ENCODE measurements around the gene RFT1.
A peak's percentile ranks its signal among the peaks of the same experiment; 100 is the strongest.

The RFT1 gene

DNA sequence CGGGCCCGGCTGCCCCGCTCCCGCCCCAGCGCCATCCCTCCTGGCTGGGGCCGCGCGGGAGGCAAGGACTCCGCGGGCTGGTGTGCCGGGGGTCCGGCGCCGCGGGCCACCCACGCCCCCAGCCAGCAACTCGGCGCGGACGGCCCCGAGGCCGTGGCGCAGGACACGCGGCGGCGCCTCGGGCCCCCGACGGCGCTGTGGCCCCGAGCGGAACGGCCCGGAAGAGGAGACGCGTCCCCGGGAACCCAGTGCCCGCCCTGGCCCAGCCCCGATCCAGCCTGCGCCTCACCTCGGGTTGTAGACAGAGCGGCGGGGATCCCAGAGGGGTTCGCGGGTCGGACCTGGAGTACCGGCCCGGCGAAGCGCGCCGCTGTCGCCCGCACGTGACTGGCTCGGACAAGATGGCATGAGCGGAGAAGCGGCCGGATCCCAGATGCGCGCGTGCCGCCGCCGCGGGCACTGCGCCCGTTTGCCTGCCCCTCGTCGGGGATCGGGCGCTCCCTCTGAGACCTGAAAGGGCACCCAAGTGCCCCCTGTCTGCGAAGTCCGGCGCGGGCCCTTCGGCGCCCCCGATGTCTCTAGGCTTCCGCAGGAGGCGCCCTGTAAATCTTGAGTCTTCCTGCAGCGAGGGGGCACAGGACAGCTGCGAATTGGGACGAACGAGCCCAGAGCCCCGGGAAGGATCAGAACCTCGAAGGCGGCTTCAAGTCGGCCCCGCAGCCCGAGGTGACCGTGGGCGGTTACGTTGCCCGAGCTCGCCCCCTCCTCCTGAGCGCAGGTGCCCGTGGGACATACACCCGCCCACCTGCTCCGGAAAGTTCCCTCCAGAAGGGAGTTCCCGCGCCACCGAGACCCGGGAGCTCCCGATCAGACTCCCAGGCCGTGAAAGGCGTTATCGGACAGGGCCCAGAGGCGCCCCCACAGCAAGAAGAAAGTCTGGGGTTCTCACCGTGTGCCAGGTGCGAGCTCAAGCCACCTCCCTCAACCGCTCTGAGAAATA, 83.8 kb downstream of the RFT1 start:
- Histone ChIP-seq H3K27me3 (peaks cover 13 to 50% (median 41%) of the 10 kb centered on the region in 11 experiments; a peak in 21 of 22 replicates), H4K20me1 (peaks cover 0 to 35% (median 10%) of the 10 kb centered on the region in 11 experiments; a peak in 12 of 22 replicates), H3K4me1 (peaks cover 10 to 31% (median 21%) of the 10 kb centered on the region in 10 experiments; a peak in 19 of 20 replicates), H3K36me3 (no peaks in the 10 kb centered on the region), H3K9ac (peak overlapping the region; percentile 89 to 97 (median 95)), H3K4me3 (peak overlapping the region; percentile 78 to 99 (median 96)), H3K4me2 (peak overlapping the region; percentile 84 to 95 (median 89)), H3K27ac (peak overlapping the region; percentile 89 to 97 (median 94)), H3K9me3 (replicated peaks in 1 of 11) (no peaks in the 10 kb centered on the region)
- no peak for TF ChIP-seq Cebpa-rat (IDR thresholded peaks at IDR 0.05)

DNA sequence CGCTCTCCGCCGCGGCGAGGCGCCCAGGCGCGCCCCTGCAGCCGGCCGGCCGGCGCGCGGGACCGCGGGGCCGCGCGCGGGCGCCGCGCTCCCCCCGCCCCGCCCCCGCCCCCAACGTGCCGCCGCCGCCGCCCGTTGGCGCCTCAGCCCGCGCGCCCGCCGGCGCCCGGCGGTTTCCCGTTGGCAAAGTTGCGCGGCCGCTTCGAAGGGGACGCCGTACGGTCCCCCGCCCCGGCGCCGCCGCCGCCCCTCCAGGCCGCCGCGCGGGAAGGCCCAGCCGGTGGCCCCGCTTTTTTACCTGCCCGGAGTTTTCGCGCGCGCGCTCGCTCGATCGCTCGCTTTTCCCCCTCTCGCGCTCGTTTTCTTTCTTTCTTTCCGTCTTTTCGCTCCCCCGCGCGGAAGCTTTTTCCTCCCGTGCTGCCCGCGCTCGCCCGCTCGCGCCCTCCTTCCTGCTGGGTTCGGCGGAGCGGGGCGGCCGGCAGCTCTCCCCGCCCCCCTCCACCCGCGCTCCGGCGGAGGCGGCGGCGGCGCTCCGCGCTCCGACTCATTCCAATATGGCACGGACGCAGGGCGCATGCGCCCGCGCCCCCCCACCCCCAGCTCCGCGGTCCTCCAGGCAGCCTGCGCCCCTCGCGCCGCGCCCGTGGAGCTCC, 84.6 kb downstream of the RFT1 start, which contains the start of gene SFMBT1:
TSS of gene SFMBT1 (minus strand) at position 556 of the 653 bp plus-strand sequence. CDS start 76,945 bp downstream, outside the sequence.
- no peak for TF ChIP-seq Cebpa-rat (IDR thresholded peaks at IDR 0.05)
- Histone ChIP-seq H3K4me2 (peak within 1 kb of the TSS; percentile 85 to 95 (median 92)), H3K4me3 (peak within 1 kb of the TSS; percentile 78 to 99 (median 96)), H3K27ac (peak within 1 kb of the TSS; percentile 89 to 97 (median 94)), H3K27me3 (peaks cover 13 to 50% (median 41%) of the 10 kb centered on the region in 11 experiments; a peak in 21 of 22 replicates), H3K9me3 (replicated peaks in 1 of 11) (no peaks in the 10 kb centered on the region), H3K9ac (peak within 1 kb of the TSS; percentile 89 to 97 (median 95)), H4K20me1 (peaks cover 0 to 43% (median 13%) of the 10 kb centered on the region in 11 experiments; a peak in 12 of 22 replicates), H3K4me1 (peaks cover 10 to 31% (median 23%) of the 10 kb centered on the region in 10 experiments; a peak in 19 of 20 replicates), H3K36me3 (no peaks in the 10 kb centered on the region)

DNA sequence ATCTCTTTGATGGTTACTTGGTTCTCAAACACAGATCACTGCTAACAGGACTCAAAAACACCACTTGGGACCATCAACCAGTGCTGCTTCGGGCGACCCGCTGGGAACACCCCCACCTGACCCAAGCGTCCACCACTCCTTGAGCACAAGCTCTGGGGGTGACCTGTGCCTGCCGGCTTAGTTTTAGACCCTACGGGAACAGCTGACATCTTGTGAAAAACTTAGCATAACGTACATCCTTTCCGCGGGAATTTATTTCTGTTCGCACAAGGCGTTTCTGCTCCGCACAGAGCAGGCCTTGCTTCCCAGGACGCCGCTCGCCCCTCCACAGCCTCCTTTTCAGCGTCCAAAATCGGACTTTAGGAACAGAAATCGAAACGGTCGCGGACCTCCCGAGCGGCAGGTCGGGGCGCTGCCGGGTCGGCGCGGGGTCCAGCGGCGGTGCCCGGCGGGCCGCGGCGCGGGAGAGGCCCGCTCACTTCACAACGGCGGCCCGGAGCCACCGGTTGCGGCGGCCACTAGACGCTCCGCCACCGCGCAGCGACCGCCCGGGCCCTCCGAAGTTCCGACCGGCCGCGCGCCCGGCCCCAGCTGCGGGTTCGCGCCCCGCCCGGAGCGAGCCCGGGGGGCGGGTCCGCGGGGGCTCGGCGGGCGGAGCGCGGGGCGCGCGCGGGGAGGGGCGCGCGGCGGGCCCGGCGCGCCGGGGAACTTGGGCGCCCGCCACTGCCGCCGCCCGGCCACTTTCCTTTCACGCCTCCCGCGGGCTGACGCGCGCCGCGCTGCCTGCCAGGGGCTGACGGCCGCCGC, 85.3 kb downstream of the RFT1 start:
- peak overlapping the region; percentile 80 to 97 (median 94) for H3K27ac ChIP-seq
- peak overlapping the region; percentile 72 to 93 (median 85) for H3K4me2 ChIP-seq
- peaks cover 0 to 50% (median 21%) of the 10 kb centered on the region in 11 experiments; a peak in 13 of 22 replicates for H4K20me1 ChIP-seq
- H3K36me3 ChIP-seq = no peaks in the 10 kb centered on the region
- TF ChIP-seq Cebpa-rat (IDR thresholded peaks at IDR 0.05) = no peak
- peak overlapping the region; percentile 89 to 97 (median 95) for H3K9ac ChIP-seq
- H3K4me1 ChIP-seq = peaks cover 10 to 31% (median 23%) of the 10 kb centered on the region in 10 experiments; a peak in 19 of 20 replicates
- peaks cover 13 to 50% (median 41%) of the 10 kb centered on the region in 11 experiments; a peak in 21 of 22 replicates for H3K27me3 ChIP-seq
- H3K4me3 ChIP-seq = peak overlapping the region; percentile 78 to 99 (median 96)
- no peaks in the 10 kb centered on the region for H3K9me3 ChIP-seq (replicated peaks in 1 of 11)

DNA sequence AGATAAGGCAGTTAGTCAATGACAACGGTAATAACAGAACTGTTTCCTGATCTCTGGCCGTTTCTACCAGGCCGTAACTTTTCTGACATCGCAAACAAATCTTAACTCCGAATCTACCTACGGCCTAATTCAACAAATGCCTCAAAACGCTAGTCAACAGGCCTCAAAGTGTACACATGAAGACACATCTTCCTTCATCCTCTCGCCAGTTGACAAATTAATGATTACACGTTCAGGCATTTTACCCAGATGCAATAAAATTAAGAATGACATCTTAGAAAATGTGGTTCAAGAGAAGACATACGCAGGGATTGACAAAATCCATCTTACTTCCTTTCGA, 85.9 kb downstream of the RFT1 start:
- H3K4me2 ChIP-seq = peak overlapping the region; percentile 72 to 93 (median 85)
- no peaks in the 10 kb centered on the region for H3K9me3 ChIP-seq (replicated peaks in 1 of 11)
- peaks cover 0 to 56% (median 25%) of the 10 kb centered on the region in 11 experiments; a peak in 14 of 22 replicates for H4K20me1 ChIP-seq
- peaks cover 10 to 31% (median 23%) of the 10 kb centered on the region in 10 experiments; a peak in 19 of 20 replicates for H3K4me1 ChIP-seq
- H3K4me3 ChIP-seq = peak overlapping the region; percentile 78 to 99 (median 96)
- H3K36me3 ChIP-seq = no peaks in the 10 kb centered on the region; a peak in 1 of 22 replicates
- peak overlapping the region; percentile 89 to 97 (median 95) for H3K9ac ChIP-seq
- H3K27ac ChIP-seq = peak overlapping the region; percentile 80 to 97 (median 94); a peak in 21 of 22 replicates
- H3K27me3 ChIP-seq = peaks cover 13 to 50% (median 41%) of the 10 kb centered on the region in 11 experiments; a peak in 21 of 22 replicates
- no peak for TF ChIP-seq Cebpa-rat (IDR thresholded peaks at IDR 0.05)

DNA sequence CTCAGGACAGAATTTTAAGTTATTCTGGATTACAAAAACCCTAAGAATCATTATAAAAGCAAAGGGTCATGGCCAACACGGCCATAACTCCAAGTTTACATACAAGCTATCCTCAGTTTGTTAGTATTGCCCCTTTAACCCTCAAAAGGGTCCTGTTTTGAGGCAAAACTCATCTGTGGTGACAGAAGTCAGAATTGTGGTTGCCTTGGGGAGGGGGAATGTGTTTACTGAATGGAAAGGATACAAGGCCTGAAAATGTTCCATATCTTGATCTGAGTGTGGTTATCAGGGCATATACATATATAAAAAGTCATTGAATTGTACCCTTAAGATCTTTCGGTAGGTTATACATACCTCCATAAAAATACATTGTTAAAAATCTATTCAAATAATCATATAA, 86.5 kb downstream of the RFT1 start:
- Histone ChIP-seq H3K9ac (peak overlapping the region in 3 of 11 experiments; percentile 95 to 96 (median 96); a peak in 3 of 22 replicates), H3K4me1 (peaks cover 10 to 31% (median 23%) of the 10 kb centered on the region in 10 experiments; a peak in 19 of 20 replicates), H3K27ac (no peak overlapping the region), H3K36me3 (no peaks in the 10 kb centered on the region; a peak in 1 of 22 replicates), H3K4me2 (peak overlapping the region; percentile 72 to 93 (median 85); a peak in 21 of 22 replicates), H3K9me3 (replicated peaks in 1 of 11) (no peaks in the 10 kb centered on the region), H3K27me3 (peaks cover 13 to 50% (median 41%) of the 10 kb centered on the region in 11 experiments; a peak in 21 of 22 replicates), H3K4me3 (peak overlapping the region in 6 of 10 experiments; percentile 78 to 99 (median 95); a peak in 8 of 20 replicates), H4K20me1 (peaks cover 0 to 62% (median 31%) of the 10 kb centered on the region in 11 experiments; a peak in 14 of 22 replicates)
- no peak for TF ChIP-seq Cebpa-rat (IDR thresholded peaks at IDR 0.05)

DNA sequence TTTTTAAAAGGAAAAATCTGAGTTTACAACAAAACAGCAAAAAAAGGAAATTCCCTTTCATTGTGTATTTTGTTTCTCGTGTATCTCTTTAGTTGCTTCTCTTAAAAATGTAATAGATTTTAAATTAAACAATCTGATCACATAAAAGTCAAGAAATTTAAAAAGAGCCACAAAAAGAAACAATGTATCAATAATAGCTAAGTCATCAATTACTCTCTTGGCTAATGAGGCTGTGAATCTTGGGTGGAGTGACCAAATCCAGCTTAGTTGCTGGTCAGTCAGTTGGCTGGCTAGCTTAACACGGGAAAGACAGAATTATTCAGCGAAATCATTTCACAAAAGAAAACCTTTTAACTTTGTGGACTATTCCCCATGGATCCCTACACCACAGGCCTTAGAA, 87.6 kb downstream of the RFT1 start:
- Histone ChIP-seq H3K27me3 (peaks cover 13 to 49% (median 41%) of the 10 kb centered on the region in 11 experiments; a peak in 21 of 22 replicates), H3K36me3 (no peaks in the 10 kb centered on the region; a peak in 1 of 22 replicates), H3K9me3 (replicated peaks in 1 of 11) (no peaks in the 10 kb centered on the region), H3K4me1 (peaks cover 10 to 31% (median 23%) of the 10 kb centered on the region in 10 experiments; a peak in 19 of 20 replicates), H3K4me3 (no peak overlapping the region), H3K4me2 (no peak overlapping the region), H3K9ac (no peak overlapping the region), H4K20me1 (peaks cover 0 to 73% (median 41%) of the 10 kb centered on the region in 11 experiments; a peak in 14 of 22 replicates), H3K27ac (no peak overlapping the region)
- no peak for TF ChIP-seq Cebpa-rat (IDR thresholded peaks at IDR 0.05)

DNA sequence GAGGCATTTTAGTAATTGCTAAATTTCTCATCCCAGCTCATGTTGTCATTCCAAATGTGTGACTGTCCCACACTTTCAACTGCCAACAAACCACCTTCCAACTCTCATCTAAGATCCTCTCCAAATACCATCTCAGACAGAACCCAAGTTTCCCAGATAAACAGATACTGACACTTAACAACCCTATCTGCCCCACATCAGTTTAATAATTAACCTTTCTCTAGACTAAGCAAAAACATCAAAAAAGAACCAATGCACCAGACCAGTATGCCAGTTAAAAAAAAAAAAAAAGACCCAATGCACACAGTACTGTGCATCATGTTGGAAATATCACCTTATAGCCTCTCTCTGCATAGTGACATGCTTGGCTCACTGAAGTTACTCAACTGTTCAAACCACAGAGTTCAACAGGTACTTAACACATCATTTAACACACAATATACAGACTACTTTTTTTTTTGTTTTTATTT, 89.8 kb downstream of the RFT1 start:
- H4K20me1 ChIP-seq = peaks cover 4 to 96% (median 42%) of the 10 kb centered on the region in 11 experiments; a peak in 17 of 22 replicates
- H3K9me3 ChIP-seq (replicated peaks in 1 of 11) = no peaks in the 10 kb centered on the region
- peaks cover 4 to 32% (median 21%) of the 10 kb centered on the region in 10 experiments; a peak in 18 of 20 replicates for H3K4me1 ChIP-seq

More for the DNA sequence above, 89.8 kb downstream of the RFT1 start:
- H3K27me3 ChIP-seq = peaks cover 5 to 29% (median 21%) of the 10 kb centered on the region in 11 experiments; a peak in 16 of 22 replicates
- TF ChIP-seq Cebpa-rat (IDR thresholded peaks at IDR 0.05) = no peak
- peak overlapping the region in 2 of 11 experiments; percentile 6 to 9; a peak in 2 of 22 replicates for H3K4me2 ChIP-seq
- no peak overlapping the region for H3K27ac ChIP-seq
- no peak overlapping the region for H3K9ac ChIP-seq
- H3K4me3 ChIP-seq = no peak overlapping the region
- no peaks in the 10 kb centered on the region; a peak in 1 of 22 replicates for H3K36me3 ChIP-seq
